ENCODE data around the gene OR6S1. TPM values are rescaled to one million over a fixed set of nuclear protein-coding genes. Genes with fewer than 3 reads are reported as not detected.

Gene OR6S1
- total RNA-seq, 2 experiments from 2014 or later = not detected

- intact Hi-C loops (cut with micrococcal nuclease; ENCODE audit: unreplicated experiment) = loop anchor here (1.0 to 10.0 kb wide), 6 partner anchors 14 to 422 kb away; partner anchors contain the start of genes PARP2, PIP4P1 and TMEM253
- Histone ChIP-seq H3K36me3 (ENCODE audit: insufficient read depth, low read length) (no peaks in the 10 kb centered on the region), H3K79me2 (ENCODE audit: insufficient read depth, low read depth, low read length) (no peaks in the 10 kb centered on the region), H2AFZ (ENCODE audit: low read length) (peak overlapping the region; percentile 79), H3K4me3 (ENCODE audit: low read depth, low read length, poor library complexity, severe bottlenecking) (peak overlapping the region; percentile 74), H3K4me2 (ENCODE audit: low read length) (peak overlapping the region; percentile 94), H3K27ac (ENCODE audit: low read depth, low read length, poor library complexity, severe bottlenecking) (peak overlapping the region; percentile 49), H3K9me2 (ENCODE audit: insufficient read depth, low read length) (no peaks in the 10 kb centered on the region), H3K9me3 (ENCODE audit: low read length) (no peaks in the 10 kb centered on the region), H3K4me1 (ENCODE audit: insufficient read depth, low read length, poor library complexity, severe bottlenecking) (peaks cover 42% of the 10 kb centered on the region), H4K20me1 (ENCODE audit: insufficient read depth, low read length) (peaks cover 6% of the 10 kb centered on the region; the same call in 1 of the 2 replicates)
- peak; percentile 68 for DNase-seq (ENCODE audit: low spot score)
- POLR2A ChIA-PET = interaction anchor here (0.7 to 2.5 kb wide), 11 partner anchors 8 to 340 kb away, joined by 3 to 9 read pairs (median 4); partner anchors contain the start of gene PARP2
- BruUV-seq (replicated peaks) = no TSS peak
- TF ChIP-seq EZH2phosphoT487 (IDR thresholded peaks at IDR 0.05; ENCODE audit: borderline replicate concordance, low read depth, low read length) (no peak), CTCF (conservative IDR thresholded peaks at IDR 0.05; ENCODE audit: low read length) (no peak)
- CTCF ChIA-PET (ENCODE audit: unreplicated experiment) = interaction anchor here (0.6 to 1.7 kb wide), 2 partner anchors 8 to 14 kb away, joined by 3 to 9 read pairs; no protein-coding TSS in a partner anchor
Measured at GRCh38 chr14:20682435-20683124, 41.1 kb upstream of the OR6S1 start.

GRCh38 chr14:20682127-20682434 lies 40.6 kb upstream of the OR6S1 start:
- Histone ChIP-seq H3K9me2 (ENCODE audit: insufficient read depth, low read length) (no peaks in the 10 kb centered on the region), H3K27ac (ENCODE audit: low read depth, low read length, poor library complexity, severe bottlenecking) (peak overlapping the region; percentile 33), H3K36me3 (ENCODE audit: insufficient read depth, low read length) (no peaks in the 10 kb centered on the region), H3K4me1 (ENCODE audit: insufficient read depth, low read length, poor library complexity, severe bottlenecking) (peaks cover 42% of the 10 kb centered on the region), H3K4me2 (ENCODE audit: low read length) (peak overlapping the region; percentile 94), H4K20me1 (ENCODE audit: insufficient read depth, low read length) (peaks cover 6% of the 10 kb centered on the region; the same call in 1 of the 2 replicates), H3K9me3 (ENCODE audit: low read length) (no peaks in the 10 kb centered on the region), H3K79me2 (ENCODE audit: insufficient read depth, low read depth, low read length) (no peaks in the 10 kb centered on the region), H3K4me3 (ENCODE audit: low read depth, low read length, poor library complexity, severe bottlenecking) (peak overlapping the region; percentile 74), H2AFZ (ENCODE audit: low read length) (peak overlapping the region; percentile 79)
- POLR2A ChIA-PET = interaction anchor here (0.7 to 2.5 kb wide), 9 partner anchors 9 to 267 kb away, joined by 3 to 9 read pairs (median 5); no protein-coding TSS in a partner anchor
- CTCF ChIA-PET (ENCODE audit: unreplicated experiment) = interaction anchor here (0.6 to 1.7 kb wide), 2 partner anchors 9 to 14 kb away, joined by 3 to 9 read pairs; no protein-coding TSS in a partner anchor
- intact Hi-C loops (cut with micrococcal nuclease; ENCODE audit: unreplicated experiment) = loop anchor here (2.0 to 10.0 kb wide), 5 partner anchors 220 to 423 kb away; partner anchors contain the start of genes PARP2, PIP4P1 and TMEM253
- DNase-seq (ENCODE audit: low spot score) = no peak
- TF ChIP-seq CTCF (conservative IDR thresholded peaks at IDR 0.05; ENCODE audit: low read length) (no peak), EZH2phosphoT487 (IDR thresholded peaks at IDR 0.05; ENCODE audit: borderline replicate concordance, low read depth, low read length) (no peak)
- no TSS peak for BruUV-seq (replicated peaks)
